Mesenchymal stem cell (in vitro differentiated cells and primary cell): ENCODE results near the gene STAMBP.
A peak's percentile ranks its signal among the peaks of the same experiment; 100 is the strongest.

Experiments
- DNase-seq: peaks from one replicate; pipeline ENCODE4 v3.0.0-alpha.2; 2013
- H2AFZ ChIP-seq: one replicate; pipeline ENCODE4 v1.6.1; 2013; ENCODE audit warnings: low read depth, mild to moderate bottlenecking, control low read depth, inconsistent platforms, low read length, moderate library complexity
- H2AK5ac ChIP-seq: 2 replicates; pipeline ENCODE4 v1.6.1; 2013; ENCODE audit warnings: low read length, moderate library complexity, mild to moderate bottlenecking, inconsistent platforms; ENCODE audit not compliant: severe bottlenecking
- H2BK120ac ChIP-seq: one replicate; pipeline ENCODE4 v1.6.1; 2013; ENCODE audit warnings: low read depth, mild to moderate bottlenecking, inconsistent platforms, low read length, moderate library complexity
- H2BK12ac ChIP-seq, 2 experiments: one replicate each; pipeline ENCODE4 v1.6.1; 2013; ENCODE audit warnings: inconsistent platforms in 2 of 2, low read length in 2 of 2, mild to moderate bottlenecking in 2 of 2, moderate library complexity in 2 of 2, control low read depth in 1 of 2
- H2BK15ac ChIP-seq: one replicate; pipeline ENCODE4 v1.6.1; 2013; ENCODE audit warnings: mild to moderate bottlenecking, low read depth, inconsistent platforms; ENCODE audit not compliant: poor library complexity, severe bottlenecking
- H2BK5ac ChIP-seq: 2 replicates; pipeline ENCODE4 v1.6.1; 2013; ENCODE audit warnings: low read depth, mild to moderate bottlenecking, low read length, control low read depth, inconsistent platforms; ENCODE audit not compliant: poor library complexity, severe bottlenecking
- H3K14ac ChIP-seq, 2 experiments: one replicate each; pipeline ENCODE4 v1.6.1; 2013; ENCODE audit warnings: inconsistent platforms in 2 of 2, low read length in 2 of 2, control low read depth in 1 of 2, mild to moderate bottlenecking in 1 of 2, moderate library complexity in 1 of 2
- H3K18ac ChIP-seq, 2 experiments: one replicate each; pipeline ENCODE4 v1.6.1; 2013; ENCODE audit warnings: inconsistent platforms in 2 of 2, low read length in 2 of 2, control low read depth in 1 of 2, low read depth in 1 of 2, mild to moderate bottlenecking in 1 of 2
- H3K23ac ChIP-seq, 2 experiments: one replicate each; pipeline ENCODE4 v1.6.1; 2013; ENCODE audit warnings: inconsistent platforms in 2 of 2, low read length in 2 of 2, mild to moderate bottlenecking in 2 of 2, moderate library complexity in 2 of 2, control low read depth in 1 of 2
- H3K27ac ChIP-seq: 2 replicates; pipeline ENCODE4 v1.5.1; 2013; ENCODE audit warnings: mild to moderate bottlenecking, moderate library complexity, low read length, control low read depth, inconsistent platforms; ENCODE audit not compliant: poor library complexity, severe bottlenecking
- H3K27me3 ChIP-seq, 2 experiments: 2 replicates each; pipeline versions ENCODE4 v1.6.1 to v1.7.0; 2013; ENCODE audit warnings: low read length in 2 of 2, mild to moderate bottlenecking in 2 of 2, moderate library complexity in 2 of 2, control low read depth in 1 of 2, inconsistent platforms in 1 of 2; ENCODE audit not compliant: control insufficient read depth in 1 of 2, insufficient read depth in 1 of 2
- H3K36me3 ChIP-seq, 2 experiments: 2 replicates each; pipeline versions ENCODE4 v1.6.1 to v1.7.0; 2013; ENCODE audit warnings: low read length in 2 of 2, control low read depth in 1 of 2, inconsistent platforms in 1 of 2, low read depth in 1 of 2, mild to moderate bottlenecking in 1 of 2; ENCODE audit not compliant: insufficient read depth in 2 of 2, control insufficient read depth in 1 of 2
- H3K4ac ChIP-seq, 2 experiments: one replicate each; pipeline ENCODE4 v1.6.1; 2013; ENCODE audit warnings: inconsistent platforms in 2 of 2, low read length in 2 of 2, mild to moderate bottlenecking in 2 of 2, moderate library complexity in 2 of 2, control low read depth in 1 of 2, low read depth in 1 of 2
- H3K4me1 ChIP-seq: 2 replicates; pipeline ENCODE4 v1.6.1; 2013; ENCODE audit warnings: low read depth, low read length, control low read depth; ENCODE audit not compliant: control insufficient read depth, insufficient read depth
- H3K4me2 ChIP-seq: 2 replicates; pipeline ENCODE4 v1.6.1; 2013; ENCODE audit warnings: low read length, mild to moderate bottlenecking, inconsistent platforms; ENCODE audit not compliant: poor library complexity, severe bottlenecking
- H3K4me3 ChIP-seq, 2 experiments: 2 replicates each; pipeline versions ENCODE4 v1.5.1 to v1.7.0; 2013; ENCODE audit warnings: low read length in 2 of 2, mild to moderate bottlenecking in 2 of 2, control low read depth in 1 of 2, low read depth in 1 of 2; ENCODE audit not compliant: insufficient read depth in 1 of 2
- H3K79me1 ChIP-seq: replicated peaks from 2 replicates; pipeline ENCODE4 v1.6.1; 2013; ENCODE audit warnings: mild to moderate bottlenecking, control low read depth, low read length, inconsistent platforms; ENCODE audit not compliant: poor library complexity, severe bottlenecking
- H3K9ac ChIP-seq: 2 replicates; pipeline ENCODE4 v1.7.0; 2013; ENCODE audit warnings: mild to moderate bottlenecking, low read length, moderate library complexity
- H3K9me3 ChIP-seq: 2 replicates; pipeline ENCODE4 v1.7.0; 2013; ENCODE audit warnings: mild to moderate bottlenecking, low read length; ENCODE audit not compliant: control insufficient read depth
- H4K8ac ChIP-seq: one replicate; pipeline ENCODE4 v1.6.1; 2013; ENCODE audit warnings: inconsistent platforms, mild to moderate bottlenecking, low read length, moderate library complexity
- H4K91ac ChIP-seq: one replicate; pipeline ENCODE4 v1.6.1; 2013; ENCODE audit warnings: mild to moderate bottlenecking, low read length, inconsistent platforms
- WGBS: methylation state at CpG from one replicate; pipeline ENCODE4 v1.1.7; 2013; ENCODE audit warnings: mixed read lengths; 5-methylcytosine and 5-hydroxymethylcytosine counted together

The STAMBP gene

DNA sequence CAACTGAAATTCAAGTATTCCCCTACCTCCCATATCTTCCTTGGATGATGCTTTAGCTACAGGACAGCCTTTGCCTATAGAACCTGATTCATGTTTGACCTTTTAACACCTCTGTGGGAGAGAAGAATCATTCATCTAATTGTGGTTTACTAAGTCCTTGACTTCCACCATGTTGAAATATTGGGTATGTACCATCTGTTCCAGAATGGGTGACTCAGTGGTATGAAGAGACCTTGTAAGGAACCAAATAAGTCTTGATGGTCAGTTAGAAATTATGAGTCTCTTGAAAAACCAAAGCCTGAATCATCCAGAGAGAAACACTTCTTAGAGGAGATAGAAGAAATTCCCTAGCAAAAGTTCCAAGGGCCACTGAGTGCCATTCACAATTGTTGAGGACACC, 27.5 kb downstream of the STAMBP start:
- Histone ChIP-seq H3K27ac (peak overlapping the region; percentile 31), H3K27me3 (no peaks in the 10 kb centered on the region), H3K23ac (no peak overlapping the region), H3K4me3 (no peak overlapping the region), H2BK15ac (no peak overlapping the region), H3K36me3 (peaks cover 27 to 43% of the 10 kb centered on the region in 2 experiments), H2BK120ac (no peak overlapping the region), H4K91ac (no peak overlapping the region), H3K4ac (no peak overlapping the region), H2AFZ (no peak overlapping the region), H2BK5ac (no peak overlapping the region), H3K14ac (no peak overlapping the region), H3K9me3 (no peaks in the 10 kb centered on the region), H3K79me1 (peaks cover 4% of the 10 kb centered on the region), H3K4me1 (peaks cover 2% of the 10 kb centered on the region), H4K8ac (no peak overlapping the region), H3K9ac (no peak overlapping the region), H3K4me2 (no peak overlapping the region), H2AK5ac (no peak overlapping the region), H3K18ac (no peak overlapping the region), H2BK12ac (no peak overlapping the region)
- DNase-seq = peak; percentile 90

DNA sequence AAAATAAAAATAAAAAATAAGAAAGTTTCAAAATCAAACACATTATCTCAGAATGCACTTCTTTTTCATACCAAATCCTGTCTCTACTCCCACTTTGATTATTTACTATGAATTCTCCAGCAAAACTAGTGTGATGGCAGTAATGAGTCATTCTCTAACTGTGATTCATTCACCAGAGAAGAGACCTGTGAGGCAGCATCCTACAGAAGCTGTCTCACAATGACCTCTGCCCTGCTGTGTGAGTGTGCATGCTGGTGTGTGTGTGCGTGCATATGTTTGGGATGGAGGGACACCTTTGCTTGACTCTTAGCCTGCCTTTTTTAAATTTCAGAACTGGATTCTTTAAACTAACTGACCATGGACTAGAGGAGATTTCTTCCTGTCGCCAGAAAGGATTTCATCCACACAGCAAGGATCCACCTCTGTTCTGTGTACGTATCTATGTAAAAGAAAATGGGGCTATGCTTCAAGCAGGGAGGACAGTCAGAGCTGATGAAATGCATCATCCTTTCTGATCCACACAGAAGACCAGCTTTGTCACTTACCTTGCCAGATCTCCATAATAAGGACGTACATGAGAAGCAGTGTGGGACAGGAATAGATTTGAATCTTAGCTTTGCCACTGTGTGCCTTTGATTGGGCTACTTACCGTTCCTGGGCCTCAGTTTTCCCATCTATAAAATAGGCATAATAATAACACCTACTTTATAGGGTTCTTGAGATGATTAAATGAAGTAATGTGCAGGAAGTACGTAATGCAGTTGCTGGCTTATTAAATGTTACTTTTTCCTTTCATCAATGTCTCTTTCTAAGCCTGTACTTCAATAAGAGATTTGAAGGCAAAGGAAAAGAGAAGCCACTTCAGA, 31.2 kb downstream of the STAMBP start:
- Histone ChIP-seq H2AK5ac (no peak overlapping the region), H3K4me2 (no peak overlapping the region), H3K4me1 (peaks cover 2% of the 10 kb centered on the region), H3K9me3 (no peaks in the 10 kb centered on the region), H4K91ac (no peak overlapping the region), H3K23ac (no peak overlapping the region), H3K27ac (no peak overlapping the region), H3K18ac (no peak overlapping the region), H3K79me1 (peaks cover 5% of the 10 kb centered on the region), H3K4me3 (no peak overlapping the region), H2BK15ac (no peak overlapping the region), H2BK12ac (no peak overlapping the region), H2BK120ac (no peak overlapping the region), H3K4ac (no peak overlapping the region), H3K9ac (no peak overlapping the region), H2BK5ac (no peak overlapping the region), H3K14ac (no peak overlapping the region), H3K36me3 (peaks cover 31 to 57% of the 10 kb centered on the region in 2 experiments), H3K27me3 (peaks cover 0 to 3% of the 10 kb centered on the region in 2 experiments), H2AFZ (no peak overlapping the region), H4K8ac (no peak overlapping the region)
- WGBS = 60% methylated on average over 3 of the region's 6 CpGs
- peak; percentile 89 for DNase-seq

DNA sequence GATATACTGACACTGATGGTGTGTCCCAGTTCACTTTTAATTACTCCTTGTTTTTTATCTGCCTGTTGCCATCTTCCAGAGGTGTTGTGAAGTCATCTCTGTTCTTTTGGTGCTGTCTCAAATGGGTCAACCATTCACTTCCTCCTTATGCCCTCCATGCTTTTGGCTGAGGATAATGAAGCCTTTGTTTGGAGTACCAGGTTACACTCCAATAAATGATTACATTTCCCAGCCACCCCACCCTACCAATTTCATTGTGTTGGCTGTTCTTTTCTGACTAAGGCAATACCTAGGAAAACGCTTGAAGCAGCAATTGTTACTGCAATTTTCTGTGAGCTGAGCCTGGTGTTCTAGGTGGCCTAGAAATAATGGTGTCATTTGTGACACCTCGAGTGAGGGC, 34.2 kb downstream of the STAMBP start:
- H3K79me1 ChIP-seq = peaks cover 2% of the 10 kb centered on the region
- no peak overlapping the region for H3K4me2 ChIP-seq
- no peak overlapping the region for H3K18ac ChIP-seq
- peaks cover 0 to 3% of the 10 kb centered on the region in 2 experiments for H3K27me3 ChIP-seq
- no peak overlapping the region for H2BK15ac ChIP-seq
- H3K14ac ChIP-seq = no peak overlapping the region
- H2AFZ ChIP-seq = no peak overlapping the region
- H4K8ac ChIP-seq = no peak overlapping the region
- no peak overlapping the region for H2BK5ac ChIP-seq
- no peak overlapping the region for H3K9ac ChIP-seq
- H3K4me3 ChIP-seq = no peak overlapping the region
- H3K36me3 ChIP-seq = peaks cover 24 to 72% of the 10 kb centered on the region in 2 experiments
- no peaks in the 10 kb centered on the region for H3K9me3 ChIP-seq
- no peak overlapping the region for H2BK120ac ChIP-seq
- H3K4ac ChIP-seq = no peak overlapping the region
- DNase-seq = no peak
- H2AK5ac ChIP-seq = no peak overlapping the region
- no peak overlapping the region for H3K23ac ChIP-seq
- H2BK12ac ChIP-seq = no peak overlapping the region
- H3K4me1 ChIP-seq = peaks cover 2% of the 10 kb centered on the region
- WGBS = 92% methylated on average over 2 of the region's 2 CpGs
- no peak overlapping the region for H4K91ac ChIP-seq
- H3K27ac ChIP-seq = no peak overlapping the region

DNA sequence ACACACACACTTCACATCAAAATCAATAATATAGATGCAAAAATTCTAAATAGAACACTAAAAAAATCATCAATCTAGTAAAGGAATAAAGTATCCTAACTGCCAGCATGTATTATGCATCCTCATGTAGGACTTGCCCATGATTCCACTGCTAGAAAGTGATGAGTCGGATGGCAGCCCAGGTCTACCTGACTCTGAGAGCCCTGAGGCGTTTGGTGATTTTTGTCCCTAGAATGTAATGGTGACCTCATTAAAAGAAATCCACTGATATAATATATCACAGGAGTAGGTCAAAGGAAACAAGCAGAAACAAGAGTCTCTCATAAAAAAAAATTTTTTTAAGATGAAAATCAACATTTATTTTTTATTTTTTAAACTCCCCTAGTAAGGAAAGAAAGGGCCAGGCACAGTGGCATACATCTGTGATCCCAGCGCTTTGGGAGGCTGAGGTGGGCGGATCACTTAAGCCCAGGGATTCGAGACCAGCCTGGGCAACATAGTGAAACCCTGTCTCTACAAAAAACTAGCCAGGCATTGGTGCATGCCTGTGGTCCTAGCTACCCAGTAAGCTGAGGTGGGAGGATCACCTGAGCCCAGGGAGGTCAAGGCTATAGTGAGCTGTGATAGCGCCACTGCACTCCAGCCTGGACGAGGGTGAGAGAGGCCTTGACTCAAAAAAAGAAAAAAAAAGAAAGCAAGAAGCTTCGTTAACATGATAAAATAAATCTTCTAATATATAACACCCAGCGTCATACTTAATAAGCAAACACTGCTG, 39.6 kb downstream of the STAMBP start:
- no peak overlapping the region for H3K4me3 ChIP-seq
- WGBS = 97% methylated on average over 5 of the region's 9 CpGs
- no peak overlapping the region for H3K23ac ChIP-seq
- peaks cover 16 to 48% of the 10 kb centered on the region in 2 experiments for H3K36me3 ChIP-seq
- H3K4me2 ChIP-seq = no peak overlapping the region
- no peak overlapping the region for H4K91ac ChIP-seq
- H2AK5ac ChIP-seq = no peak overlapping the region
- H2AFZ ChIP-seq = no peak overlapping the region
- no peak overlapping the region for H4K8ac ChIP-seq
- H3K27ac ChIP-seq = no peak overlapping the region
- no peaks in the 10 kb centered on the region for H3K9me3 ChIP-seq
- no peak overlapping the region for H2BK120ac ChIP-seq
- H3K79me1 ChIP-seq = peaks cover 2% of the 10 kb centered on the region
- H3K27me3 ChIP-seq = peaks cover 0 to 9% of the 10 kb centered on the region in 2 experiments
- no peak overlapping the region for H2BK5ac ChIP-seq
- no peak overlapping the region for H2BK15ac ChIP-seq
- no peak overlapping the region for H3K18ac ChIP-seq
- no peak for DNase-seq
- H3K14ac ChIP-seq = no peak overlapping the region
- no peaks in the 10 kb centered on the region for H3K4me1 ChIP-seq
- H2BK12ac ChIP-seq = no peak overlapping the region
- no peak overlapping the region for H3K9ac ChIP-seq
- H3K4ac ChIP-seq = no peak overlapping the region
